H1 (cell line): ENCODE results near the gene TTR. TPM values are rescaled to one million over a fixed set of nuclear protein-coding genes. Genes with fewer than 3 reads are reported as not detected.

Source experiments
- POLR2A ChIP-seq, 2 experiments: IDR thresholded peaks; 1 replicate in 1 of 2; 2 replicates in 1 of 2; pipeline ENCODE4 v1.6.1; 2011; ENCODE audit warnings: low read depth in 2 of 2, low read length in 2 of 2, mild to moderate bottlenecking in 2 of 2; ENCODE audit errors: control extremely low read depth in 1 of 2
- SP2 ChIP-seq: IDR thresholded peaks from 2 replicates; pipeline ENCODE4 v1.6.1; 2012; ENCODE audit warnings: mild to moderate bottlenecking, low read length, inconsistent platforms
- polyA plus RNA-seq, 7 experiments: library from polyadenylated mRNA; depleted of rRNA in 3 of 7; stranded (reverse) in 5 of 7; unstranded in 2 of 7; fragments of >200 nt in 5 of 7; fragments of 200-250 nt in 2 of 7; gene quantifications; 1 replicate in 5 of 7; 2 replicates in 1 of 7; 4 replicates in 1 of 7; pipeline versions ENCODE4 v1.2.1 to v1.2.3, GENCODE V29; 2011 to 2013; ENCODE audit warnings: missing spikeins in 2 of 7, mixed read lengths in 2 of 7
- total RNA-seq: library from RNA; stranded (reverse); fragmentation: NEBNext Ultra II Directional; extraction: Animal tissue kit (Norgen Biotek cat#: 25700); gene quantifications from 2 replicates; pipeline ENCODE4 v1.2.1, GENCODE V29; 2021
- TF ChIP-seq, protein P1 (sequence below): fragments of 300-600 bp; sonication (generic); IDR thresholded peaks from 2 replicates; pipeline ENCODE4 v1.7.1; 2012; ENCODE audit warnings: low read length, moderate library complexity, mild to moderate bottlenecking, inconsistent platforms; ENCODE audit not compliant: insufficient replicate concordance

TTR gene
- total and polyA plus RNA-seq, 2 of the 8 experiments (the other 6 are each of a cell fraction or from before 2014, with no cell fraction given), result not detected

- TF ChIP-seq, protein P1, sequence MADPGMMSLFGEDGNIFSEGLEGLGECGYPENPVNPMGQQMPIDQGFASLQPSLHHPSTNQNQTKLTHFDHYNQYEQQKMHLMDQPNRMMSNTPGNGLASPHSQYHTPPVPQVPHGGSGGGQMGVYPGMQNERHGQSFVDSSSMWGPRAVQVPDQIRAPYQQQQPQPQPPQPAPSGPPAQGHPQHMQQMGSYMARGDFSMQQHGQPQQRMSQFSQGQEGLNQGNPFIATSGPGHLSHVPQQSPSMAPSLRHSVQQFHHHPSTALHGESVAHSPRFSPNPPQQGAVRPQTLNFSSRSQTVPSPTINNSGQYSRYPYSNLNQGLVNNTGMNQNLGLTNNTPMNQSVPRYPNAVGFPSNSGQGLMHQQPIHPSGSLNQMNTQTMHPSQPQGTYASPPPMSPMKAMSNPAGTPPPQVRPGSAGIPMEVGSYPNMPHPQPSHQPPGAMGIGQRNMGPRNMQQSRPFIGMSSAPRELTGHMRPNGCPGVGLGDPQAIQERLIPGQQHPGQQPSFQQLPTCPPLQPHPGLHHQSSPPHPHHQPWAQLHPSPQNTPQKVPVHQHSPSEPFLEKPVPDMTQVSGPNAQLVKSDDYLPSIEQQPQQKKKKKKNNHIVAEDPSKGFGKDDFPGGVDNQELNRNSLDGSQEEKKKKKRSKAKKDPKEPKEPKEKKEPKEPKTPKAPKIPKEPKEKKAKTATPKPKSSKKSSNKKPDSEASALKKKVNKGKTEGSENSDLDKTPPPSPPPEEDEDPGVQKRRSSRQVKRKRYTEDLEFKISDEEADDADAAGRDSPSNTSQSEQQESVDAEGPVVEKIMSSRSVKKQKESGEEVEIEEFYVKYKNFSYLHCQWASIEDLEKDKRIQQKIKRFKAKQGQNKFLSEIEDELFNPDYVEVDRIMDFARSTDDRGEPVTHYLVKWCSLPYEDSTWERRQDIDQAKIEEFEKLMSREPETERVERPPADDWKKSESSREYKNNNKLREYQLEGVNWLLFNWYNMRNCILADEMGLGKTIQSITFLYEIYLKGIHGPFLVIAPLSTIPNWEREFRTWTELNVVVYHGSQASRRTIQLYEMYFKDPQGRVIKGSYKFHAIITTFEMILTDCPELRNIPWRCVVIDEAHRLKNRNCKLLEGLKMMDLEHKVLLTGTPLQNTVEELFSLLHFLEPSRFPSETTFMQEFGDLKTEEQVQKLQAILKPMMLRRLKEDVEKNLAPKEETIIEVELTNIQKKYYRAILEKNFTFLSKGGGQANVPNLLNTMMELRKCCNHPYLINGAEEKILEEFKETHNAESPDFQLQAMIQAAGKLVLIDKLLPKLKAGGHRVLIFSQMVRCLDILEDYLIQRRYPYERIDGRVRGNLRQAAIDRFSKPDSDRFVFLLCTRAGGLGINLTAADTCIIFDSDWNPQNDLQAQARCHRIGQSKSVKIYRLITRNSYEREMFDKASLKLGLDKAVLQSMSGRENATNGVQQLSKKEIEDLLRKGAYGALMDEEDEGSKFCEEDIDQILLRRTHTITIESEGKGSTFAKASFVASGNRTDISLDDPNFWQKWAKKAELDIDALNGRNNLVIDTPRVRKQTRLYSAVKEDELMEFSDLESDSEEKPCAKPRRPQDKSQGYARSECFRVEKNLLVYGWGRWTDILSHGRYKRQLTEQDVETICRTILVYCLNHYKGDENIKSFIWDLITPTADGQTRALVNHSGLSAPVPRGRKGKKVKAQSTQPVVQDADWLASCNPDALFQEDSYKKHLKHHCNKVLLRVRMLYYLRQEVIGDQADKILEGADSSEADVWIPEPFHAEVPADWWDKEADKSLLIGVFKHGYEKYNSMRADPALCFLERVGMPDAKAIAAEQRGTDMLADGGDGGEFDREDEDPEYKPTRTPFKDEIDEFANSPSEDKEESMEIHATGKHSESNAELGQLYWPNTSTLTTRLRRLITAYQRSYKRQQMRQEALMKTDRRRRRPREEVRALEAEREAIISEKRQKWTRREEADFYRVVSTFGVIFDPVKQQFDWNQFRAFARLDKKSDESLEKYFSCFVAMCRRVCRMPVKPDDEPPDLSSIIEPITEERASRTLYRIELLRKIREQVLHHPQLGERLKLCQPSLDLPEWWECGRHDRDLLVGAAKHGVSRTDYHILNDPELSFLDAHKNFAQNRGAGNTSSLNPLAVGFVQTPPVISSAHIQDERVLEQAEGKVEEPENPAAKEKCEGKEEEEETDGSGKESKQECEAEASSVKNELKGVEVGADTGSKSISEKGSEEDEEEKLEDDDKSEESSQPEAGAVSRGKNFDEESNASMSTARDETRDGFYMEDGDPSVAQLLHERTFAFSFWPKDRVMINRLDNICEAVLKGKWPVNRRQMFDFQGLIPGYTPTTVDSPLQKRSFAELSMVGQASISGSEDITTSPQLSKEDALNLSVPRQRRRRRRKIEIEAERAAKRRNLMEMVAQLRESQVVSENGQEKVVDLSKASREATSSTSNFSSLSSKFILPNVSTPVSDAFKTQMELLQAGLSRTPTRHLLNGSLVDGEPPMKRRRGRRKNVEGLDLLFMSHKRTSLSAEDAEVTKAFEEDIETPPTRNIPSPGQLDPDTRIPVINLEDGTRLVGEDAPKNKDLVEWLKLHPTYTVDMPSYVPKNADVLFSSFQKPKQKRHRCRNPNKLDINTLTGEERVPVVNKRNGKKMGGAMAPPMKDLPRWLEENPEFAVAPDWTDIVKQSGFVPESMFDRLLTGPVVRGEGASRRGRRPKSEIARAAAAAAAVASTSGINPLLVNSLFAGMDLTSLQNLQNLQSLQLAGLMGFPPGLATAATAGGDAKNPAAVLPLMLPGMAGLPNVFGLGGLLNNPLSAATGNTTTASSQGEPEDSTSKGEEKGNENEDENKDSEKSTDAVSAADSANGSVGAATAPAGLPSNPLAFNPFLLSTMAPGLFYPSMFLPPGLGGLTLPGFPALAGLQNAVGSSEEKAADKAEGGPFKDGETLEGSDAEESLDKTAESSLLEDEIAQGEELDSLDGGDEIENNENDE, result no peak
- no peak for TF ChIP-seq POLR2A (IDR thresholded peaks at IDR 0.05; ENCODE audit: control extremely low read depth in 1 of 2, low read depth in 2 of 2, low read length in 2 of 2)
- TF ChIP-seq SP2, result no peak
Observed at GRCh38 chr18:31596081-31596872, 4.6 kb downstream of the TTR start (continued).
